HG03439 (cell line): Measurements from ENCODE around the gene IGSF22.

Source experiments
- ATAC-seq: cut with Tn5 transposase; IDR thresholded peaks from one replicate; pipeline ENCODE4 v1.9.1; 2021; ENCODE audit warnings: mild to moderate bottlenecking, moderate library complexity; ENCODE audit not compliant: unreplicated experiment

Gene IGSF22

DNA sequence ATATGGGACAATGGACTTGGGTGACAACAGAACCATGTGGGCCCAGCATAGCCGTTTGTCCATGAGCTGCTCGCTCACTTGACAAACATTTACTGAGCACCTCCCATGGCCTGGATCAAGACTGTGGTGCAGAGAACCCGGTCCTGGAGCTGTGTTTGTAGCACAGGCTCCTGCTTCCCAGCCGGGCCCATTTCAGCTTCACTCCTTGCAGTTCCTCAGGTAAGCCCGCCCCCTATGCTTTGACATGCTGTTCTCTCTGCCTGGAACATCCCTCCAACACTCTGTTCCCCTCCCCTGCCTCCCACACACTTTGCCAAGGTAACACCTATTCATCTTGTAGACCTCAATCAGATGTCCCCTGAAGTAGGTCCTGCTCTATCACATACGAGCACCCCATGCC is 19.3 kb upstream of the IGSF22 start:
- no peak for ATAC-seq

DNA sequence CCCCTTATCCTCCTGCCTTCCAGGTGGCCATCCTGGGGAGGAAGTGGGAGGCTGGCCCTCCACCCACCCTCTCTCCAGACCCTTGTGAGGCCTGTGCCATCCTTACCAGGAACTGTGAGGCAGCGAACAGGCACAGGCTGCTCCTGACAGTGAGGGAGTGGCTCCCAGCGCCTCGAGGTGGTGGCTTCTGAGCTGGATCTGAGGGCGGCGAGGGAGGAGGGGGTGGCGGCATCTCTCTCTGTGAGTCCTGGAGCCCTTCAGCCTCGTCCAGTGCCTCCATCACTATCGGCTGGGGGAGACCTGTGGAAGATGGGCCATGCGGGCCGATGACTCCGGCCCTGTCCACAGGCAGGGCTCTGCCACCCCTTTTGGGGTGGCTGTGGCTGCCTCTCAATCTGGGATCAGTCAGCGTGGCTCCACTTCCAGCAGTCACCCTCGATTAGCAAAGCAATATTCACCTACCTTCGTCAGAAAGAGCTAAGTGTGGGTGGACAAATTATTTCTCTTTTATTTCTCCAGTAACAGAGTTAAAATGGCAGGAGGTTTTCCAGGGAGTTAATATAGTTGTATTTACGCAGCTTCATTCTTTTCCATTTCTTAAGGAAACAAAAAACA is 18.0 kb upstream of the IGSF22 start:
- ATAC-seq: no peak

DNA sequence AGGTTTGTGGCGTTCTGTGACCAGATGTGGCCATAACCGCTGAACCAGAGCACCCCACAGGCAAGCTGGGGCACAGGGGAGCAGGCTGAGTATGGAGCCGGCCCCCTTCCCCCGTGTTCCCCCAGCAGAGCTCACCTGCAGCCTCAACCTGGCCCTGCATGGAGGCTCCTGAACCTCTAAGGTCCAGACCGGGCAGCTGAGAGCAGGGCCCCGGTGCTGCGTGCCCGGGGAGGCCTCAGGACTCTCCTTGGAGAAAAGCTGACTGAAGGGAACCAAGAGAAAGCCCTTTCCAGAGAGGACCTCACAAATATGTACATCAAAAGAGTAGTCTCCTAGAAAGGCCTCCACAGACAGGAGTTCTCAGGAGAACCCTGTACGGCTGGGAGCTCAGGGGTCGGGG is 17.4 kb upstream of the IGSF22 start:
- ATAC-seq: no peak

DNA sequence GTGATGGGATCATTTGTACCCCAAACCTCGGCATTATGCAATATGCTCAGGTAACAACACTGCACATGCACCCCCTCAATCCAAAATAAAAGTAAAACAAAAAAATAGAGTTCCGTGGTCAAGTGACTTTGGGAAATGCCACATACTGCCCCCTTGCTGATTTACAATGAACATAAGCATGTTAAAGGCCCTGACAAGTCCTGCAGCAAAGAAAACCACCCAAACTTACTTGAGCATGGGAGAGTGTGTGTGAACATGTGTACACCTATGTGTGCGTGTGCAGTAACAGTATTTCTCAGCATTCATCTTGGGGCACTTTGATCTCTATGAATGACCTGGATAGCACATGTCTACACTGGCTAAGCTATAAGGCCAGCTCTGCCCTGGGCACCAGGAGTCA is 15.8 kb upstream of the IGSF22 start:
- no peak for ATAC-seq

DNA sequence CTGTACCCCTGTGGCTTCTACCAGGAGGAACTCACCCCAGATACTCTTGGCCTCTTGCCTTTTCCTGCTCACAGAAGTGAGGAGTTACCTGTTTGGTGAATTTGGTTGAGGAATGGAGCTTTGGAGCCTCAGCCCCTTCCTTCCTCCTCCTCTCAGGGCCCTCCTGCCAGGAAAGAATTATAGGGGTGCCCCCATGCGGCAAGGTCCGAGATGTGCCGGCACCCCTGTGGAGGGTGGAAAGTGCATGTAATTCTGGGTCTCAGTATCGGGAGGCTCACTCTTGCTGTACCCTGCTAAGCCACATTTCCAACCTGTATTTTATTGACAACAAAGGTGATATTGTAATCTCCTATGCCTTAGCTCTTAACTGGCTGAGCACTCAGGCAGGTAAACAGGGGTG is 13.7 kb upstream of the IGSF22 start:
- no peak for ATAC-seq

DNA sequence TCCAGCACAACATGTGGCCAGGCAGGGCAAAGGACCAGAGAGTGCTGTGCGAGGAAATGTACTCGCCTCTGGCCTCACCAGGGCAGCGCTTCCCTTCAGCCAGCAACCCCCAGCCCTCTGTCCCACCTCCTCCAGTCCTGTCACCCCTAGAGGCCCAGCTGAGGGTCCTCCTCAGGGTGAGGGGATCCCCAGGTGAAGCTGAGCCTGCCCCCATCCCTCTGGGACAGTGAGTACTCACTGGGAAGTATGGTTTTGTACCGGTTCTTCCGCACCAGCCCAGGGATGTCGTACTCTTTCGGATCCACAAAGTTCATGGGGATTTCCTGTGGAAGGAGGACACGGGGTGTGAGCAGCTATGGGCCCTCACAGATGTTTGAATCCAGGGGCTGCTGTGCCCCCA is 11.7 kb upstream of the IGSF22 start:
- ATAC-seq: no peak

DNA sequence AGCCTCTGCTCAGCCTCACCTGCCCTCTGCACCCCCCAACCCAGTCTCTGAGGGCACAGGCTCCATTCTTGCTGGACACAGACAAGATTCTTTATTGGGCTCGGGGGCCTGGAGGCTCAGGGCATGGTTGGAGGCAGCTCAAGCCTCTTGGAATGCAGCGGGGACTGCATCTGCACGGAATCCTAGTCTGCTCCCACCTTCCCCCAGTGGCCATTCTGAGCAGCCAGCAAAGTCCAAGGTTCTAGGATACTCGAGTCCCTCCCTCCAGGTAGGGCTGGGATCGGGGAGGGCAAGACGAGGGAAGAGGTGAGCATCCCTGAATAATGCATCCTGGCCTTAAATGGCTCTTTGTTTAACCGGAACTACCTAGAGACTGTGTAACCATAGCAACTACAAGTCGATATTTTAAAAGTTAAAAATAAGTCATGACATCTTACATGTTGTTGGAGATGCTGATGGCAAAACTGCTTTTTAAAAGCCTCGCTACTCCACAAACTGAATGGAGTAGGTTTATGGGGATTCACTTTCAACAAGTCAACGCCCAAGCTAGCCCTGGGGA is 10.7 kb upstream of the IGSF22 start:
- ATAC-seq: no peak

DNA sequence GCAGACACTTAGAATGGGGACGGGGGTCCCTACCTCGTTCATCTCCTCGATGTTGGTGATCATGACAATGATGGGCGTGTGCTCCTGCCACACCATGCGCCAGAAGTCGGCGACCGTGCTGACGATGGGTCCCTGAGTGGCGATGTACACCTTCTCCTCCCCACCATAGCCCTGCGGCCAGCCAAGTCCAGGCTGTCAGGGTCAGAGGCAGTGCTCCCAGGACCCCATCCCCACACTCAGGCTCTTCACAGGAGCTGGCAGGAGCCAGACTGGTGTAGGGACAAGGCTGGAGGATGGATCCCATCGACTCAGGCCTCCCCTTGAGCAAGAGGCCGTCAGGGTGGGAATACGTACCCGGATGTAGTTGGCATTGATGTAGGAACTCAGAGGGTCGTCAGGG is 7.2 kb upstream of the IGSF22 start:
- ATAC-seq: no peak

DNA sequence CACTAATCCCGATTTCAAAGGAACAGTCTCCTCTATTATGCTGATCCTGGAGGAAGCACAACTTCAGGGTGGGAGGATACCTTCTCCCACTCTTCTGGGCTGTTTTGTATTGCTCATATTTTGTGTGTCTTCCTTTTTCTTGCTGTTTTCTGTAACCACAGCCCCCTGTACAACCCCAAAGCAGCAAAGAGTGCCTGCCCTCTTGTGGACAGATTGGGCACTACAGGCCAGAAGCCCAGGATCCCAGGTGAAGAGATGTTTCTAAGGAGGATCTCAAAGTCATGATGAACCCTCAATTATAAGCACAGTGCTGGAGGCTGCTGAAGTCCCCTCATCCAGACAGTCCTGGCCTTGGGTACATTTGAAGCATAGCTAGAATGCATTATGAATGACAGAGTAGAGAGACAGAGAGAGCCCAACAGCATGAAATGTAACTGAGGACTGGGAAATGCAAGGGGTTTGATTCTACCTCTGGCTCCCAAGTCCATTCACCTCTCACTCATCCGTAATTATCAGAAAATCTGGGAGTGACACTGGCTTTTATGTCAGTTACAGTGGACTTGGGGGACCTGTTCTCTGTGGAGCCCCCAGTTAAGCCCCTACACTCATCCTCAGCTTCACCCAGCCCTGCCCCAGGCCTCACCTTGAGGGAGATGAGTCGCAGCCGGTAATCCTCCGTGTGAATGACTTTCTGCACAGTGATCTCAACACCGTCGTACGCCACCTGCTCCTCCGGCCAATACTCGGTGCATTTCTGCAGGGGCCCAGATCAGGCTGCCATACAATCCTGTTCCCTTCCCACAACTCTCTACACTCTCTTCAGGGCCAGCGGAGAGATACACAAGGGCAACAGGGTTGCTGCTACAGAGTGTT is 6.2 kb upstream of the IGSF22 start:
- ATAC-seq: no peak

DNA sequence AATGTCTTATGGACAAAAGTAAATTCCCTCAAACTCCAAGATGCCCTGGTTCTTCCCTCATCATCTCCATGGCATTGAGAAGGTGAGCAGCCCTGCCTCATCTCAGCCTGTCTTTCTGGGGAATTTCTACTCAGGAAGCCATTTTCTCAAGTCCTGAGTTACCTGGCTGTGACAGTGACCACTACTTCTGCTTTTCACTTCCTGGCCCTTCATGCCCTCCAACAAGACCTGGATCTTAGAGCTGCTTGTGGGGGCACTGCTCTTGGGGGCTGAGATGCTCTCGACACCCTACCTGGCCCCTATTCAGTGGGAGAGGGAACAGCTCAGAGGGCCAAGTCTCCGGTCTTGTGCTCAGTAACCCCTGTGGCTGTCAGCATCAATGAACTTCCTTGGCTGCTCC is 5.5 kb upstream of the IGSF22 start:
- ATAC-seq: no peak

DNA sequence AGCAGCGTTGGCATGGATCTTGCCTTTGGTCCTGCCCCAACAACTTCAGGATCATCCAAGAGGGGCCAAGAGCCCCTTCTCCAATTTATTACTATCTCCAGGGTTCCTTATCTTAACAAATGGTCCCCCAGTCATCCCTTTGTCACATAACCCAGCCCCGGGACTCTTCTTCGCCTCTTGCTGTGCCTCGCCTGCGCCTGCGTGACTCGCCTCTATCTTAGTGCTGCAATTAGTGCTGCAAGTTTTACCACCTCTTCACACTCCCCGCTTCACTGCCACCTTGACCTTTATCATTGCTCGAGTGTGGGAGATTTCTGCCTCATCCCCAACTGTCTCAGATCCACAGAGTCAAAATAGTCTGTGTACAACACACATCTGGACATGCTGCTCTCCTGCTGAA is 4.0 kb upstream of the IGSF22 start:
- ATAC-seq: no peak

DNA sequence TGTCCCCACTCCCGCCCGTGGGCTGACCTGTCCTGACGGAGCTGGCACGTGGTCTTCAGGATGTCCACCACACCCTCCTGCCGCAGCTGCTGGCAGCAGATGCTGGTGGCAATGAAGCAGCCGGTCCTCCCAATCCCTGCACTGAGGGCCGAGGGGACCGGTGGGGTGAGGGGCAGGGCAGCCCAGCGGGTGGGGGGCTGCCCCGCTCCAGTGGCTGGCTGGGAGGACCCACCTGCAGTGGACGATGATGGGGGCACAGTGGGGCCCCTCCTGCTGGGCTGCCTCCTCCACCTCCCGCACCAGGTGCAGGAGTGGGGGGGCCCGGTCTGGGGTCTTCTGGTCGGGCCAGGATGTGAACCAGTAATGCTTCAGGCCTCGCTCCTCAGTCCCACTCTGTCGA is 3.4 kb upstream of the IGSF22 start:
- no peak for ATAC-seq

DNA sequence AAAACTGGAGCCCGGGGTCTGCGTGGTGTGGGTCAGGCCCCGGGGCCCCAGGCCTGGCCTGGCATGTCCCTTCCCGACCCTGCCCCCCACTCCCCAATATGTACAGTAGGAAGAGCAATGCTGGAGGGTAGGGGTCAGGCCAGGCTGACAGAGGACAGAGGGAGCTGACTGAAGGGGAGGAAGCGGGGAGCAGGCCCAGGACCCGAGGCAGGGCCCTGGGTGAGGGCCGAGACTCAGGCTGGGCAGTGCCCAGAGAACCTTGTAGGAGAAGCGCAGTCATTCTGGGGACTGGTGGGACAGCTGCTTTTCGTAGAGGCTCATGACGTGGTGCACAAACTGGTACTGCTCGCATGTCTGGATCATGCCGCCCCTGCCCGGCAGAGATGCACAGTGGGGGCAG is 2.7 kb upstream of the IGSF22 start:
- no peak for ATAC-seq

DNA sequence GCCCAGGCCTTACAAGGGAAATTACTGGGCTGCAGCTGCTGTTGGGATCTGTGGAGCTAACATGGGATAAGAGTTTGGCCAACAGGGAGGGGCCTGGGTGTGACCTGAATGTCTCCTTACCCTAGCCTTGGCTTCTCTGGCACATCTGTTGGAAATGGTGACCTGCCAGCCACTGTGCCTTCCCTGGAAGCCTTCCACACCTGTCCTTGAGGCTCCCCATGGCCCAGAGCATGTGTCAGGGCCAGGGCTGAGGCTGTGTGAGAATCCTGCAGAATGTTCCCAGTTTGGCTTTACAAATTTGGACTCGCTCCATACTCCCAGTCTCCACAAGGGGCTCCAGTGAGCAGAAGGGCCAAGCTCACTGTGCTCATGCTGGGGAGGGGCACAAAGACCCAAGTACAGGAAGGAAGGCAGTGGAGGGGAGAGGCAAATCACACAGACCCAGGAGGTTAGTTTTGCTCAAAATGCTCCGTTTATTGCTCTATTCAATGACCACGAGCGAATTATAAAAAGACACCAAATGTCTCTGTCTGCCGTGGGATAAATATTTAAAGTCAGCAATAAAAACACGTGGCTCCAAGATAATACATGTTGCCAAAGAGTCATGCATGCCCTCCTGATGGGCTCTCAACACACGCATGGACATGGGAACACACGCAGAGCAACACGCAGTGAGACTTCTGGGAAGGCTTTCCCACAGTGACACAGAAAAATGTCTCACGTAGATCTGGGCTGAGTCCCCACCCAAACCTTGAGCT is 1.7 kb upstream of the IGSF22 start:
- no peak for ATAC-seq

DNA sequence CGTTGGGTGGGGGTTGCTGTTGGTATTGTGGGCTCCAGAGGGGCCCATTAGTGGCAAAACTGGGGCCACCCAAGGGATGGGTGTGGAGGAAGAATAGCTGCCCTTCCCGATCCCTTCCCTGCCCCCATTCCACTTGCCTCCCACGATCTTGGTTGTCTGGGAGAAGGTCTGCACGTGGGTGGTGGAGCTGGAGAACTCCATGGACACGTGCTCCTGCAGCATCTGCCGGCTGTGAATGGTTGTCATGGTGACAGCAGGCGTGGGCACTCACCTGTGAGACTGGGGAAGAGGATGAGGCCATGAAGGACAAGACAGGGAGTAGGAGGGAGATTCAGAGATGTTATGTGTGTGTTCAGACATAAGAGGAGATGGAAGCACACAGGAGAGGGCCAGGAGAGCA is 2.0 kb downstream of the IGSF22 start:
- ATAC-seq: no peak

DNA sequence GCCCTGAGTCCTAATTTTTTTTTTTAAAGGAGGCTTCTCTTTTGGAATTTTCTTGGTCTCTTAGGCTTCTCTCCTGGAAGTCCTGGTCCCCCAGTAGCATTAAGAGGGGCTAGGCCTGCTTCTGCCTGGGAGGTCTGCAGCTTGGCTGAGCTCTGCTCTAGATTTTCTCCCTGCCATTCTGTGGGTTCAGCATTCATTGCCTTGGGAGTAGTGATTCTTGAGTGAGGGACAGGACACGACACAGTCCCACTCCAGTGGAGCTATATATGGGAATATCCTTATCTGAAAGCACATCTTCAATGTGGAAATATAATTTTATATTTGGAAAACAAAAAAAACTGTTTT is 3.7 kb downstream of the IGSF22 start:
- no peak for ATAC-seq

DNA sequence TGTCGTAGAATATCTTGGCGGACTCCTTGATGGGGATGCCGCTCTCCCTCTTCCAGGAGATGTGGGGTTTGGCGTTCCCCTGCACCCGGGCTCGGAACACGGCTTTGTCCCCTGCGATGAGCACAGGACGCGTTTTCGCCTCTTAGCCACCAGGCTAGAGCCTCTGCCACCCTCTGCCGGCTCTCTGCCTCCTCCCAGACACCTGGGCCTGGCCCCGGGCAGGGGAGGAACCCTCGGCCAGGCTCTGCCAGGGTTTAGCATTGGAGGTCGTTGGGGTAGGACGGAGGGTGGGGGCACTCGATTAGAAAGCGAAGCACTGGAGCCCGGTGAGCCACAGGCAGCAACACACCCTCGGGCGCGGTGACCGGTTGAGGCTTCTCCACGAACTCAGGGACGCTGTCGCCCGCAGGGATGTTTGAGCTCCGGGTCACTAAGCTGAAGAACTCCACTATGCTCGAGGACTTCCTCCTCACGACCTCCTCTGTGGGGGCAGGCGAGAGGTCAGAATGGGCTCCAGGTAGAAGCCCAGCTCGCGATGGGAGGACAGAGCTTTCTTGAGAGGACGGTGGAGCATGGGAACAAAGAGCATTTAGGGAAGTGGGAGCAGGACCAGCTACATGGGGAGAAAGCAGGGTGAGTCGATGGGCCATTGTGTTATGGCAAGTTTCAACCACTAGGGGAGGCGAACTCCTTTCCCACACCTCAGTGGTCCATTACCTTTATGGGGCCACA is 4.3 kb downstream of the IGSF22 start:
- peak; percentile 69 for ATAC-seq

DNA sequence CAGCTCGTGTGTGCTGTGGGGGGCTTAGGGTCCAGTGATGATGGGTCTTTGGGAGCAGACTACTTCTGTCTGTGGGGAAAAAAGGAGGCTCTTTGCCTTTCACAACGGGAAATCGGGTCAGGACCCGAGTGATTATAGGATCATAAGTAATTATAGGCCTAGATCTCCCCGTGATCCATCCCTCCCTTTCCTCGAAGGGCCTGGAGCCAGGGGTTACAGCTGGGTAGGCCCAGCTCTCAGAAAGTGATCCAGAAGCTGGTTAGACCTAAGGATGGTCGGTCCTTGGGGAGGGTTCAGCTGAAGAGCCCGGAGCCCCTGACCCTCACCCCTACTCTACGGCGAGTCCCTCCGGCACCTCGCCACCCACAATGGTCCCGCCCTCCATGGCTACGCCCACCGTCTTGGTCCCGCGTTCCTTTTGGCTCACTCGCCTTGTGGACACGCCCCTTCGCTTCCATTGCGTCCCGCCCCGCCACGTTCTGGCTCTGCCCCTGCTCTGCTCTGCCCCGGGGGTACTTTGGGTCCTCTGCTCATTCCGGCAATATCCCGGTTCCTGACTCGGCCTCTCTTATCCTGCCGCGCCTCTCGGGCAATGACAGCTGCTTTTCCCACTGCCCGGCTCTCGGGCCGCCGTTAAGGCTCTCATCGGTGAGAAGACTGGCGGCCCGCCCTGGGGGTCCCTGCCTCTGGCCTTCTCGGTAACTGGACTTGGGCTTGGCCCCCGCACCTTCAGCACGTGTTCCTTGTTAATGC is 5.0 kb downstream of the IGSF22 start:
- peak; percentile 73 for ATAC-seq

DNA sequence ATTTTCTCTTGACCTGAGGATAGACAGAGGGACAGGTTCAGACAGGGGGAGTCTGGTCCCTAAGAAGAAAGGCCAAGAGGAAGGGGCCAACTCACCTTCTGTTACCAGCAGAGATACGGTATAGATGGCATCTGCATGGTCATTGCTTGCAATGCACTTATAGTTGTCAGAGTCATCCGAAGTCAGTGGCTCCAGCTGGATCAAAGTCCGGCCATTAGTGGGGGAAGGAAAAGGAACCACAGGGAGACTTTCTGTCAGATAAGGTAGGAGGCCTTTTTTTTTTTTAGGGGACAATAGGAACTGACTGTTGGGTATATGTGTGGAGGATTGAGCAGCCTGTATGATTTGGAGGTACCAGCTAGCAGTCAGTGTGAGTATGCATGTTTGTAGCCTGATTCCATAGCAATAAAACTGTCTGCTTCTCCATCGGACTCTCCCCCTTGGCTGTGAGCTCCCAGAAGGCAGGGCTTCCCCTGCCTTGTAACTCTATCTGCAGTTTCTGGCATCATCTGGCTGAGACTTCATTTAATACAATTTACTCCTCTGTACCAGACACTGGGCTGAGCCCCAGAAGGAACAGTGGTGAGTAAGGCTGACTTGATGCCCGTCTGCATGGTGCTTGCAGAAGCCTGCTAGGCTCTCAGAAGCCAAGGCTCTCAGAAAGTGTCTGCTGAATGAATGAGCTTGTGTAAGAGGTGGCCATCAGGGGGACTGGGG is 5.7 kb downstream of the IGSF22 start:
- no peak for ATAC-seq

DNA sequence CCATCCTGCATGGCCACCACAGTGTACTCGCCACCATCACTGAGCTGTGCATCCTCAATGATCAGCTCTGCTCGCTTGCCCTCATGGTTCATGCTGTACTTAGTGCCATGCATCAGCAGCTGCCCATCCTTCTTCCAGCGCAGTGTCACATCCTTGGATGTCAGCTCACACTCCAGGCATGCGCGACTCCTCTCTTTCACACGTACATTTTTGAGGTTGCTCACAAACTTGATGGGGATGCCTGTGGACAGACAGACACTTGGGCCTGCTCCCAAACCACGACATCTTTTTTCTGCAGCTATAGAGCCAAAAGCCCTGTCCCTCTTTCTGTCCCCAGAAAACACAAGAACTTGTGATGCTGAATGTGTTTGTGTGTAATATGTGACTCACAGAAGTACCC is 10.5 kb downstream of the IGSF22 start:
- no peak for ATAC-seq
